ENCODE data around the gene DMBX1. TPM values are rescaled to one million over a fixed set of nuclear protein-coding genes. Genes with fewer than 3 reads are reported as not detected.
A peak's percentile ranks its signal among the peaks of the same experiment; 100 is the strongest.

Gene DMBX1
- total and polyA plus RNA-seq, 9 of the 15 experiments (the other 6 are each of a cell fraction or from before 2014, with no cell fraction given), result 0.25 to 4.3 (median 1.0) TPM

- Histone ChIP-seq H3K27me3 (ENCODE audit: control insufficient read depth in 2 of 2, insufficient read depth in 2 of 2, low read length in 2 of 2) (peaks cover 0 to 8% of the 10 kb centered on the region in 2 experiments; a peak in 2 of 5 replicates), H2AFZ (ENCODE audit: low read depth, low read length) (peak overlapping the region; percentile 46), H3K9ac (ENCODE audit: insufficient read depth in 1 of 2, low read depth in 2 of 2, low read length in 2 of 2) (peak overlapping the region in 1 of 2 experiments; percentile 62; a peak in 2 of 4 replicates), H3K36me3 (ENCODE audit: control insufficient read depth, insufficient read depth, low read length) (no peaks in the 10 kb centered on the region), H3K9me1 (ENCODE audit: control insufficient read depth, insufficient read depth, low read length) (no peaks in the 10 kb centered on the region), H3K79me2 (ENCODE audit: control insufficient read depth, insufficient read depth, low read length) (no peaks in the 10 kb centered on the region), H3K4me1 (replicated peaks in 1 of 2; ENCODE audit: control insufficient read depth in 2 of 2, insufficient read depth in 2 of 2, low read length in 2 of 2) (peaks cover 6 to 28% of the 10 kb centered on the region in 2 experiments; a peak in 4 of 5 replicates), H3K4me2 (ENCODE audit: insufficient read depth, low read length) (peak overlapping the region; percentile 16; the same call in 1 of the 2 replicates), H3K4me3 (peak overlapping the region; percentile 29), H3K27ac (ENCODE audit: extremely low read depth, low read depth, low read length) (no peak overlapping the region), H4K20me1 (replicated peaks; ENCODE audit: control insufficient read depth, insufficient read depth, low read length) (no peaks in the 10 kb centered on the region), H3K9me3 (replicated peaks; ENCODE audit: control insufficient read depth, insufficient read depth, low read depth, low read length) (no peaks in the 10 kb centered on the region)
- no TSS peak for BruUV-seq (replicated peaks)
- in situ Hi-C loops (cut with MboI), result no loop called here
- ChIA-PET POLR2A (interaction anchor here (0.6 to 0.7 kb wide), 2 partner anchors 254 to 1118 kb away, joined by 3 read pairs; no protein-coding TSS in a partner anchor), CTCF (ENCODE audit: low intra/inter-chr PET ratio) (no interaction called here)
- peak; percentile 32 for ATAC-seq
- no peak for FAIRE-seq
- WGBS (ENCODE audit: insufficient coverage, low coverage, missing lambda C conversion rate), result 65% methylated on average over 47 of the region's 84 CpGs
- intact Hi-C loops (cut with micrococcal nuclease), result no loop called here
- DNase-seq (ENCODE audit: extremely low read depth in 1 of 4, low spot score in 3 of 4), result peak in 2 of 4 experiments; percentile 49 to 58
- TF ChIP-seq FUS (optimal IDR thresholded peaks at IDR 0.05; ENCODE audit: low read depth, low read length) (no peak), ZNF551 (CRISPR knock-in tag; IDR thresholded peaks at IDR 0.05) (no peak), SFPQ (IDR thresholded peaks at IDR 0.05; ENCODE audit: low read depth, low read length) (no peak), CREB3 (tag; conservative IDR thresholded peaks at IDR 0.05; ENCODE audit: low read depth) (no peak), ZNF583 (CRISPR knock-in tag; IDR thresholded peaks at IDR 0.05) (no peak), NONO (IDR thresholded peaks at IDR 0.05; ENCODE audit: low read depth in 2 of 2, low read length in 1 of 2) (no peak), ESRRB (CRISPR knock-in tag; IDR thresholded peaks at IDR 0.05; ENCODE audit: borderline replicate concordance) (no peak), STAT5B (CRISPR knock-in tag; IDR thresholded peaks at IDR 0.05) (no peak), MTA1 (IDR thresholded peaks at IDR 0.05; ENCODE audit: borderline replicate concordance) (no peak), ZBTB49 (CRISPR knock-in tag; IDR thresholded peaks at IDR 0.05; ENCODE audit: borderline replicate concordance) (no peak), TCF7 (IDR thresholded peaks at IDR 0.05; ENCODE audit: borderline replicate concordance) (0 out of 2 replicates have a peak, but pooled peaks have one; percentile 63), CTBP1 (IDR thresholded peaks at IDR 0.05; ENCODE audit: borderline replicate concordance) (no peak), IRF9 (tag; IDR thresholded peaks at IDR 0.05) (no peak), ZNF707 (CRISPR knock-in tag; conservative IDR thresholded peaks at IDR 0.05) (no peak), ZNF444 (CRISPR knock-in tag; IDR thresholded peaks at IDR 0.05) (no peak), PHTF2 (CRISPR knock-in tag; IDR thresholded peaks at IDR 0.05) (no peak)
Observed at GRCh38 chr1:46466477-46467182, 23.0 kb upstream of the DMBX1 start.
